ENCODE data around the gene AUTS2.

The AUTS2 gene

GRCh38 chr7:69654849-69655707, 56.8 kb downstream of the AUTS2 start:
- DNase-seq (ENCODE audit: low read depth in 2 of 2, low spot score in 1 of 2) = no peak

GRCh38 chr7:69656077-69656476, 57.8 kb downstream of the AUTS2 start:
- DNase-seq (ENCODE audit: low read depth in 2 of 2, low spot score in 1 of 2) = no peak

GRCh38 chr7:69656890-69657289, 58.6 kb downstream of the AUTS2 start:
- no peak for DNase-seq (ENCODE audit: low read depth in 2 of 2, low spot score in 1 of 2)

GRCh38 chr7:69657331-69657730, 59.1 kb downstream of the AUTS2 start:
- DNase-seq (ENCODE audit: low read depth in 2 of 2, low spot score in 1 of 2) = no peak

GRCh38 chr7:69657985-69658384, 59.7 kb downstream of the AUTS2 start:
- no peak for DNase-seq (ENCODE audit: low read depth in 2 of 2, low spot score in 1 of 2)

GRCh38 chr7:69659983-69660382, 61.7 kb downstream of the AUTS2 start:
- no peak for DNase-seq (ENCODE audit: low read depth in 2 of 2, low spot score in 1 of 2)

GRCh38 chr7:69661342-69661741, 63.1 kb downstream of the AUTS2 start:
- DNase-seq (ENCODE audit: low read depth in 2 of 2, low spot score in 1 of 2) = no peak

- DNase-seq (ENCODE audit: low read depth in 2 of 2, low spot score in 1 of 2) = no peak
Observed at GRCh38 chr7:69663911-69664832, 65.9 kb downstream of the AUTS2 start.

GRCh38 chr7:69665369-69665768, 67.1 kb downstream of the AUTS2 start:
- no peak for DNase-seq (ENCODE audit: low read depth in 2 of 2, low spot score in 1 of 2)

- no peak for DNase-seq (ENCODE audit: low read depth in 2 of 2, low spot score in 1 of 2)
Observed at GRCh38 chr7:69668339-69668870, 70.1 kb downstream of the AUTS2 start.

GRCh38 chr7:69670701-69671100, 72.4 kb downstream of the AUTS2 start:
- no peak for DNase-seq (ENCODE audit: low read depth in 2 of 2, low spot score in 1 of 2)

- DNase-seq (ENCODE audit: low read depth in 2 of 2, low spot score in 1 of 2) = no peak
Observed at GRCh38 chr7:69673074-69673473, 74.8 kb downstream of the AUTS2 start.

- DNase-seq (ENCODE audit: low read depth in 2 of 2, low spot score in 1 of 2) = no peak
Observed at GRCh38 chr7:69674701-69675182, 76.5 kb downstream of the AUTS2 start.

GRCh38 chr7:69676247-69676646, 78.0 kb downstream of the AUTS2 start:
- no peak for DNase-seq (ENCODE audit: low read depth in 2 of 2, low spot score in 1 of 2)

GRCh38 chr7:69677054-69677852, 79.0 kb downstream of the AUTS2 start:
- DNase-seq (ENCODE audit: low read depth in 2 of 2, low spot score in 1 of 2) = no peak

GRCh38 chr7:69677881-69678493, 79.7 kb downstream of the AUTS2 start:
- no peak for DNase-seq (ENCODE audit: low read depth in 2 of 2, low spot score in 1 of 2)

GRCh38 chr7:69678494-69679187, 80.4 kb downstream of the AUTS2 start:
- no peak for DNase-seq (ENCODE audit: low read depth in 2 of 2, low spot score in 1 of 2)

GRCh38 chr7:69681181-69681580, 82.9 kb downstream of the AUTS2 start:
- DNase-seq (ENCODE audit: low read depth in 2 of 2, low spot score in 1 of 2) = no peak

GRCh38 chr7:69682518-69682917, 84.2 kb downstream of the AUTS2 start:
- no peak for DNase-seq (ENCODE audit: low read depth in 2 of 2, low spot score in 1 of 2)

GRCh38 chr7:69683002-69683401, 84.7 kb downstream of the AUTS2 start:
- no peak for DNase-seq (ENCODE audit: low read depth in 2 of 2, low spot score in 1 of 2)
